Measurements from ENCODE around the gene IRF2BP2. TPM values are rescaled to one million over a fixed set of nuclear protein-coding genes. Genes with fewer than 3 reads are reported as not detected.

The IRF2BP2 gene
- total RNA-seq, 2 experiments from 2014 or later, result 109 to 111 TPM

- DNase-seq, result no peak
- no peak overlapping the region for H3K4me3 Mint-ChIP-seq
- no peaks in the 10 kb centered on the region for H3K36me3 Mint-ChIP-seq
- H3K27ac Mint-ChIP-seq, result no peak overlapping the region
- no peaks in the 10 kb centered on the region for H3K9me3 Mint-ChIP-seq
- no peaks in the 10 kb centered on the region for H3K4me1 Mint-ChIP-seq
- H3K27me3 Mint-ChIP-seq, result no peaks in the 10 kb centered on the region
These were observed 54.5 kb downstream of the IRF2BP2 start for GRCh38 chr1:234555390-234556024.

- no peak overlapping the region for H3K4me3 Mint-ChIP-seq
- H3K9me3 Mint-ChIP-seq, result no peaks in the 10 kb centered on the region
- no peaks in the 10 kb centered on the region for H3K36me3 Mint-ChIP-seq
- no peak overlapping the region for H3K27ac Mint-ChIP-seq
- DNase-seq, result no peak
- H3K27me3 Mint-ChIP-seq, result no peaks in the 10 kb centered on the region
- H3K4me1 Mint-ChIP-seq, result no peaks in the 10 kb centered on the region
These were observed 55.2 kb downstream of the IRF2BP2 start for GRCh38 chr1:234554698-234555311.

Other genes starting within 250 kb of the IRF2BP2 start
- gene COA6, start 236.7 kb downstream of the IRF2BP2 start, total RNA-seq, result 10 to 100 TPM; 60.0 to 63.7 TPM
- gene TARBP1, start 131.0 kb downstream of the IRF2BP2 start, total RNA-seq, result 10 to 100 TPM; 38.6 to 44.0 TPM